ENCODE results near the gene RNF227.

RNF227 gene

DNA sequence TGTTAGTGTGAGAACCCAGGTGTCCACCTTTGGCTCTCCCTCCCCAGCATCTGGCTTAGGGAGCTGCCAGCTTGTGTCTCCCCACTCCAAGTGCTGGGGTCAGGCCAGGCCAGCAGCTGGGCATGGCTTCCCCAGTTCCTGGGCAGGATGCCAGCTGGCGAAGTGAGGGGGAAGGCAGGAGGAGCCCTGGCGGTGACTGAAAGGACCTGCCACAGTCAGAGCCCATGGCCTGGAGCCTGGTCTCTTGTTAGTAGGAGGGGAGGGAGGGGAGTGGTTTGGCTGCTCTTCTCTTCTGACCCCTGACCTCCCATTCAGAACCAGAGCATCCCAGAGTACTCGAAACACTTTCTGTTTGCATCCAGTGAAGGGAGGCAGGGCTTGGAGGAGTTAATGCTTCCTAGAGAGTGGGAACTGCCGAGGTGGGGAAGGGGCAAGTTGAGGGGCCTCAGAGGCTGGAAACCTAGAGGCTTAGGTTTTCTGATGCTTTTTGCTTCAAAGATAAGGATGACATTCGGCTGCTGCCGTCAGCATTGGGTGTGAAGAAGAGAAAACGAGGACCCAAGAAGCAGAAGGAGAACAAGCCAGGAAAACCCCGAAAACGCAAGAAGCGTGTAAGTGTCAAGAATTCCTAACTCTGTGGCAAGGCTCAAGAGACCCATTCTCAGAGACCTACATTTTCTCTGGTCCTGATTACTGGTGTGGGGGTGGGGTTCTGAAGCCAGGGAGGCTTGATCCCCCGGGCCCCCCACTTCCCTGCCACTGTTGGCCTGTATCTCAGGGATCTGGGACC, 26.7 kb downstream of the RNF227 start:
- Histone ChIP-seq H3K36me3 (ENCODE audit: control insufficient read depth in 1 of 2, insufficient read depth in 2 of 2, low read length in 2 of 2) (peaks cover 5 to 30% of the 10 kb centered on the region in 2 donors), H3K27me3 (ENCODE audit: control insufficient read depth in 1 of 2, insufficient read depth in 2 of 2, low read length in 2 of 2) (no peaks in the 10 kb centered on the region), H3K9me3 (ENCODE audit: control insufficient read depth in 1 of 2, low read length in 2 of 2) (no peaks in the 10 kb centered on the region), H3K4me3 (ENCODE audit: low read depth in 1 of 2, low read length in 2 of 2) (peak overlapping the region; percentile 23 to 83), H3K4me1 (ENCODE audit: control insufficient read depth in 1 of 2, insufficient read depth in 2 of 2, low read length in 2 of 2) (peaks cover 34 to 48% of the 10 kb centered on the region in 2 donors), H3K9ac (ENCODE audit: low read depth in 1 of 2, low read length in 2 of 2) (peak overlapping the region; percentile 53 to 96), H3K27ac (ENCODE audit: low read depth, low read length) (peak overlapping the region; percentile 90)

DNA sequence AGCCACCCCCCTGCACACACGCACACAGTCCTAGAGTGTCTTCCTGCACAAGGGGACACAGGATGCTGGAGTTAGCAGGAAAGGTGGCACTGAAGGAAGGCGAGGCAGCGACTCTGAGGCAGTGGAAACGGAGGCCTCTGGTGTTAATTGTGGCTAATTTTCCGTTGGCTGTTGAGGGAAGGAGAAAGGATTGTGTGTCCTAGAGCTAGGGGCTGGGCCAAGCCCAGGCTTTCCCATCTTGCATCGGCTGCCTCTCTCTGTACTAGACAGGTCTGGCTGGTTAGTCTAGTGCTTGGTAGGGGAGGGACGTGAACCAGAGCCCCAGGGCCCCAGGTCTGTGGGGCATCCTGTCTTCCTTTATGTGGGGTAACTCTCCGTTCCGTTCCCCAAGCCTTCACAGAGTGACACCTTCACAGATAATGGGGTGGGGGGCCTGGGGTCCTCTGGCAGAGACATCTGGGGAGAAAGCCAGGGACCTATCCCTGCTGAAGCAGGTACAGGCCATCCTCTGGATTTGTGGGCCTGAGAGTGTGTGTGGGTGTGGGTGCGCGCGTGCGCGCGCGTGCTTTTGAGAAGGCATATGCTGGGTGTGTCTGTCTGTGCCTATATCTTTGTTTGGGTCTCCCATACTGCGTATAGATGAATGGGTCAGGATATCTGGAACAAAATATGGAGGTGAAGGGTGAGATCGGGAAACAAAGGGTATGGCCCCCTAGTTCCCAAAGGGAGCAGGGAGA, 27.7 kb downstream of the RNF227 start, which contains the start of gene CHD3:
Gene CHD3 (plus strand): TSS at position 606 of the 737 bp plus-strand sequence. CDS start 212 bp downstream, outside the sequence.
- Histone ChIP-seq H3K4me1 (ENCODE audit: control insufficient read depth in 1 of 2, insufficient read depth in 2 of 2, low read length in 2 of 2) (peaks cover 39 to 48% of the 10 kb centered on the region in 2 donors), H3K27ac (ENCODE audit: low read depth, low read length) (peak within 1 kb of the TSS; percentile 90)

DNA sequence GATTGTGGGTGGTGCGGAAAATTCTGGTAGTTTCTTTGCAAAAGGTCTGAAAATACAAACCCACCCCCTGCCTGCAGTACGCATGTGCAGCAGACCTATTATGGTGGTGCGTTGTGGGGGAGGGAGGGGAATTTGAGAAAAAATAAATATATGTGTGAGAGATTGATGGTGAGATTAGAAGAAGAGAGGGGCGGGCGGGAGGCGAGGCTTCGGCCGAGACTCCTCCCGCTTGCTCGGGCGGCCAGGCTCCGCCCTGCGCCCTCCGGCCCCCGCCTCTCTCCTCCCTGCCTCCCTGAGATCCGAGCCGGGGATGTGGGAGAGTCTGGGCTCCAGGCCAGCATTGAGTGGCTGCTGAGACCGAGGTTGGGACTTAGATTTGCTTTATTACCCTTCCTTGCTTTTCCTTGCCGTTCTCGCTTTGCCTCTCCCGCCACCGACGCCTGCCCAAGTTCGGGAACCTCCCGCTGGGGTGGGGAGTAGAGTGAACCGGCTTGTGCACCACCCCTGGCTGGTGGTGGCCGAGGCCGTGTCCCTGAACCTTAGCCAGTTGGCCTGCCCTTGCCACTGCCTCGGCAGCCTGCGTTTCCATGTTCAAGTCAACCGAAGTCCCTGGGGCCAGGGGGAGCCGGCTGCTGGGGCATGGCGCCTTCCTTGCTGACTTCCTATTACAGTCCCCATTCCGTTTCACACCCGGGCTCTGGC, 28.5 kb downstream of the RNF227 start:
- peak overlapping the region; percentile 90 for H3K27ac ChIP-seq (ENCODE audit: low read depth, low read length)
- peak overlapping the region; percentile 83 to 90 for H3K4me3 ChIP-seq (ENCODE audit: low read depth in 1 of 2, low read length in 2 of 2)
- H3K27me3 ChIP-seq (ENCODE audit: control insufficient read depth in 1 of 2, insufficient read depth in 2 of 2, low read length in 2 of 2) = no peaks in the 10 kb centered on the region
- peak overlapping the region; percentile 80 to 96 for H3K9ac ChIP-seq (ENCODE audit: low read depth in 1 of 2, low read length in 2 of 2)
- H3K4me1 ChIP-seq (ENCODE audit: control insufficient read depth in 1 of 2, insufficient read depth in 2 of 2, low read length in 2 of 2) = peaks cover 45 to 52% of the 10 kb centered on the region in 2 donors
- peaks cover 0 to 15% of the 10 kb centered on the region in 2 donors for H3K36me3 ChIP-seq (ENCODE audit: control insufficient read depth in 1 of 2, insufficient read depth in 2 of 2, low read length in 2 of 2)
- H3K9me3 ChIP-seq (ENCODE audit: control insufficient read depth in 1 of 2, low read length in 2 of 2) = no peaks in the 10 kb centered on the region

More for the DNA sequence above, 27.7 kb downstream of the RNF227 start, which contains the start of gene CHD3:
- H3K9me3 ChIP-seq (ENCODE audit: control insufficient read depth in 1 of 2, low read length in 2 of 2) = no peaks in the 10 kb centered on the region
- peak within 1 kb of the TSS; percentile 83 to 90 for H3K4me3 ChIP-seq (ENCODE audit: low read depth in 1 of 2, low read length in 2 of 2)
- H3K36me3 ChIP-seq (ENCODE audit: control insufficient read depth in 1 of 2, insufficient read depth in 2 of 2, low read length in 2 of 2) = peaks cover 3 to 20% of the 10 kb centered on the region in 2 donors
- H3K9ac ChIP-seq (ENCODE audit: low read depth in 1 of 2, low read length in 2 of 2) = peak within 1 kb of the TSS; percentile 53 to 96
- no peaks in the 10 kb centered on the region for H3K27me3 ChIP-seq (ENCODE audit: control insufficient read depth in 1 of 2, insufficient read depth in 2 of 2, low read length in 2 of 2)

DNA sequence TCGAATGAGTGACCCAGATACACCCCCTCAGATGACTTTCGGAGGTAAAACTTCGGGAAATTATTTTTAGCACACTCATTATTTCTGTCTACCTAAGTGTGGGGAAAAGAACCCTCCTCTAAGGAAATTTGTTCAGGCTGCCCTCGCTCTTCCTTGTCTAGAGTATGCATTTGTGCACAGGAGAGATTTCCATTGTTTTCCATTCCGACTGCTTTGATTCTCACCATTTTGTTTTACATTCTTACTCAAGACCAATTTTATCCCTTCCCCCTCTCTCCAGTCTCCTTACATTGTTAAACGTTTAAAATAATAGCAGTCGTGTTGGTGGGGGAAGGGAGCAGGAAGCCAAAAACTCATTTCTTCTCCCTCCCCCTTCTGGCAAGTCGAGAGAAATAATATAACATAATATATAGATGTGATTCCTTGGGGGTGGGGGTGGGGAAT, 29.0 kb downstream of the RNF227 start:
- Histone ChIP-seq H3K9me3 (ENCODE audit: control insufficient read depth in 1 of 2, low read length in 2 of 2) (no peaks in the 10 kb centered on the region), H3K9ac (ENCODE audit: low read depth in 1 of 2, low read length in 2 of 2) (peak overlapping the region; percentile 80 to 96), H3K27ac (ENCODE audit: low read depth, low read length) (peak overlapping the region; percentile 88), H3K36me3 (ENCODE audit: control insufficient read depth in 1 of 2, insufficient read depth in 2 of 2, low read length in 2 of 2) (peaks cover 0 to 12% of the 10 kb centered on the region in 2 donors), H3K27me3 (ENCODE audit: control insufficient read depth in 1 of 2, insufficient read depth in 2 of 2, low read length in 2 of 2) (no peaks in the 10 kb centered on the region), H3K4me1 (ENCODE audit: control insufficient read depth in 1 of 2, insufficient read depth in 2 of 2, low read length in 2 of 2) (peaks cover 51 to 57% of the 10 kb centered on the region in 2 donors), H3K4me3 (ENCODE audit: low read depth in 1 of 2, low read length in 2 of 2) (peak overlapping the region; percentile 83 to 90)

DNA sequence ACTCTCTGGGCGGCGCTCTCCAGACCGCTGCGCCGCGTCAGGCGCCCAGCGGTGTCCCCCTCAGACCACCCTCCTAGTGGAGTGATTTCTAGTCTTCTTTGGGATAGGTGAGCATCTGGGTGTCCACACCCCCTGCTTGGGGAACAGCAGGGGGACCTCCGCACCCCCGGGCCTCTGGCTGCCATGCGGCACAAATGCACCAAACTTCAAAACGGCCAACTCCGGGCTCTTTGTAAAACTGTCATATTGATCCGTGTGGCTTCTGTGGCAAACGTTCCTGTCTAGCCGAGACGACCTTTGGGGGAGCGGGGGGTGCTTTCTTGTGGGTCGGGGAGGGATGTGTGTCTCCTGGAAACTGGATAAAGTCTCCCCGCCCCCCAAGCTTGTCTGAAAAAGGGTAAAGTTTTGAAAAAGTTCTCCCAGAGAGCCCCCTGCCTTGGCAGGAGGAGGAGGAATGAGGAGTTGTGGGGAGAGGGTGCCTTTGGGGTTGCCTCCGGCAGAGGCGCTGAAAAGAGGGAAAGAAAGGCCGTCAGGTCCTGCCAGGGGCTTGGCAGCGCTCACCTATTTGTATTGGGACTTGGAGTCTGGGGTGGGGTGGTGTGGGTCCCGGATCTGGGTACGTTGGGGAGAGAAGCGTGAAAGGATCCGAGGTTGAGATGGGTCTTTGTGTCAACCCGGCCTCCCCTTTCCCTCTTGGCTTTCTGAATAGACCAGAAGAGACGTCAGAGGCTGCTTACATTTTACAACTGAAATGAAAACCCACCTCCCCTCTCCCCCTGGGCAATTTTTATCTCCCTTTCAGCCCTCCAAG, 29.7 kb downstream of the RNF227 start:
- peaks cover 52 to 60% of the 10 kb centered on the region in 2 donors for H3K4me1 ChIP-seq (ENCODE audit: control insufficient read depth in 1 of 2, insufficient read depth in 2 of 2, low read length in 2 of 2)
- H3K36me3 ChIP-seq (ENCODE audit: control insufficient read depth in 1 of 2, insufficient read depth in 2 of 2, low read length in 2 of 2) = peaks cover 0 to 9% of the 10 kb centered on the region in 2 donors
- H3K4me3 ChIP-seq (ENCODE audit: low read depth in 1 of 2, low read length in 2 of 2) = peak overlapping the region; percentile 83 to 90
- no peaks in the 10 kb centered on the region for H3K9me3 ChIP-seq (ENCODE audit: control insufficient read depth in 1 of 2, low read length in 2 of 2)
- H3K27me3 ChIP-seq (ENCODE audit: control insufficient read depth in 1 of 2, insufficient read depth in 2 of 2, low read length in 2 of 2) = no peaks in the 10 kb centered on the region
- peak overlapping the region; percentile 80 to 96 for H3K9ac ChIP-seq (ENCODE audit: low read depth in 1 of 2, low read length in 2 of 2)
- peak overlapping the region; percentile 88 for H3K27ac ChIP-seq (ENCODE audit: low read depth, low read length)

DNA sequence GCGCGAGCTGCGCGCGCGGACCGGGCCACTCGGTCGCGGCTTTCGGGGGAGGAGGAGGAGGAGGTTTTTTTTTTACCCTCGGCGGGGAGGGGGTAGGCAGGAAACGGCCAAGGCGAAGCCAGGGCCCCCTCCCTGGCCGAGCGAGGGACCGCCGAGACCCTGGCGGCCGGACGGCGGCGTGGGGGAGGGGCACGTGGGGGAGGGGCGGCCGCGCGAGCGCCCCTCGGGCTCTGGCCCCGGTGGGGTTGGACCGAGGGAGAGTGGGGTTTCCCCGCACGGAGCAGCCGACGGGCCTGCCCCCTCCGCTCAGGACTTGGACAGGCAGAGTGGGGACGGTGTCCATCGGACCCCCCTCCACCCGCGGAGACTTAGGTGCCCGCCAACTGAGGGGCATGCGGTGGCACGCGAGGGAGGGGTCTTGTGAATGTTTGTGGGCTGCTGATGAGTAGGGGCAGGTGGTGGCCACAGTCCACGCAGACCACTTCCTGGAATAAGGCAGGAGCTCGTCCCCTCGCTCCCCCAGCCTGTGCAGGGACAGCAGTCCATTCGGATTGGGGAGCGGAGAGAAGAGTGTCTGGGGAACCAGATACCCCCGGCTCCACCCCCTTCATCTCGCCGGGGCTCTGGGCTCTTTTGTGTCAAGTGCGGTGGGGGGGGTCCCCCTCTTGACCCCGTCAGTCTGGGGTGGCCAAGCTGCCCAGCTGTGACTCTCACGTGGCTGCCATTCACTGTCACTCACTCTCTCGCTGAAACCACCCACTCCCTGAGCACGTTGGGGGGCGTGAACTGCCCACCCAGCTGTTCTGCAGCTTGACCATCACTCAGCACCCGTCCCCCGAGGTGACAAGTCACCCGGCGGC, 30.5 kb downstream of the RNF227 start:
- Histone ChIP-seq H3K9ac (ENCODE audit: low read depth in 1 of 2, low read length in 2 of 2) (peak overlapping the region; percentile 80 to 96), H3K4me1 (ENCODE audit: control insufficient read depth in 1 of 2, insufficient read depth in 2 of 2, low read length in 2 of 2) (peaks cover 52 to 60% of the 10 kb centered on the region in 2 donors), H3K27me3 (ENCODE audit: control insufficient read depth in 1 of 2, insufficient read depth in 2 of 2, low read length in 2 of 2) (no peaks in the 10 kb centered on the region), H3K36me3 (ENCODE audit: control insufficient read depth in 1 of 2, insufficient read depth in 2 of 2, low read length in 2 of 2) (peaks cover under 1 to 2% of the 10 kb centered on the region in 2 donors), H3K27ac (ENCODE audit: low read depth, low read length) (peak overlapping the region; percentile 88), H3K4me3 (ENCODE audit: low read depth in 1 of 2, low read length in 2 of 2) (peak overlapping the region; percentile 83 to 90), H3K9me3 (ENCODE audit: control insufficient read depth in 1 of 2, low read length in 2 of 2) (no peaks in the 10 kb centered on the region)

DNA sequence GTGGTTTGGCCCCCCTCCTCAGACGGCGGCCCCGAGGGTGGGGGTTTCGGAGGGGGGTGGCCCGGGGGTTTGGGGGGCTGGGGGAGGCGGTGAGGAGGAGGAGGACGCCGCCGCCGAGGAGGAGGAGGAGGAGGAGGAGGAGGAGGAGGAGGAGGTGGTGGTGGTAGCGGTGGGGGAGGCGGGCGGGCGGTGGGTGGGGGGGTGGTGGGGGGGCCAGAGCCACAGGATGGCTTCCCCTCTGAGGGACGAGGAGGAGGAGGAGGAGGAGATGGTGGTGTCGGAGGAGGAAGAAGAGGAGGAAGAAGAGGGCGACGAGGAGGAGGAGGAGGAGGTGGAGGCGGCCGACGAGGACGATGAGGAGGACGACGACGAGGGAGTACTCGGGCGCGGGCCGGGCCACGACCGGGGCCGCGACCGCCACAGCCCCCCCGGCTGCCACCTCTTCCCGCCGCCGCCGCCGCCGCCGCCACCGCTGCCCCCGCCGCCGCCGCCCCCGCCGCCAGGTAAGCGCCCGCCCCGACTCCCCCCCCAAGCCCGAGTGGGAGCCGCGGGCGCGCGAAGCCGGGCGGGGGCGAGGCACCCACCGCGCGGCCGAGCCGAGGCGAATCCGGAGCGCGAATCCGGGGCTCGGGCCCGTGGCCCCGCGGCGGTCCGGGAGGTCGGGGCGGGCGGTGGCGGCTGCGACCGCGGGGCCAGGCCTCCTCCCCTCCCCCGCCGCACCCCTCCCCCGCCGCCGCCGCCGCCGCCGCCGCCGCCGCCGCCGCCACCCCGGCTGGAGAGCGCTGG, 31.3 kb downstream of the RNF227 start:
- Histone ChIP-seq H3K27me3 (ENCODE audit: control insufficient read depth in 1 of 2, insufficient read depth in 2 of 2, low read length in 2 of 2) (no peaks in the 10 kb centered on the region), H3K9me3 (ENCODE audit: control insufficient read depth in 1 of 2, low read length in 2 of 2) (no peaks in the 10 kb centered on the region), H3K4me3 (ENCODE audit: low read depth in 1 of 2, low read length in 2 of 2) (peak overlapping the region; percentile 66 to 83), H3K9ac (ENCODE audit: low read depth in 1 of 2, low read length in 2 of 2) (peak overlapping the region in 1 of 2 donors; percentile 96), H3K36me3 (ENCODE audit: control insufficient read depth in 1 of 2, insufficient read depth in 2 of 2, low read length in 2 of 2) (peaks cover 4 to 5% of the 10 kb centered on the region in 2 donors), H3K4me1 (ENCODE audit: control insufficient read depth in 1 of 2, insufficient read depth in 2 of 2, low read length in 2 of 2) (peaks cover 50 to 56% of the 10 kb centered on the region in 2 donors), H3K27ac (ENCODE audit: low read depth, low read length) (no peak overlapping the region)

DNA sequence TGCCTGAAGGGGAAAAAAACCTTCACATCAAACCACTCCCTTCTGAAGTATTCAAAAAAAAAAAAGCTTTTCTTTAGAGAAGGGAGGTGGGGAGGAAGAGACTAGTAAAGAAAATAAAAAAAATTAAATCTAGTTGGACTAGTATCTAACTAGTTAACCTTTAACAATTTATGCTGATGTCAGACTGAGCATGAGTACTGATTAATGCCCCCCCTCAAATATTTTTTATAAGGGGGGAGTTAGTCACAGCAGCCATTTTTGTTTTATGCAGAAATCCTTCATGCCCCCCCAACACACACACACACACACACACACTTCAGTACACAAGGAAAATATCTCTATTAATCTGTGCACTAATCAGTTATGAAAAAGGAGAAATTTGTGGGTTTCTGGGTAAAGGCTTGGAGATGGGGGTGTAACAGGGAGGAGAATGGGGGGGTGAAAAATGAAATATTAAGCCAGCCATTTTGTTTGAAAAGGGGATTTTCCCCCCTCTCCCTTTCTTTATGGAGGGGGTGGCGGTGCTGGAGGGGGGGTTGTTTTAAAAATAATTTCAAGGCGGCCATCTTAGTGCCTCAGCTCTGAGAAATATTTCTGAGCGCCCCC, 32.2 kb downstream of the RNF227 start:
- H3K9ac ChIP-seq (ENCODE audit: low read depth in 1 of 2, low read length in 2 of 2) = peak overlapping the region in 1 of 2 donors; percentile 6
- H3K4me1 ChIP-seq (ENCODE audit: control insufficient read depth in 1 of 2, insufficient read depth in 2 of 2, low read length in 2 of 2) = peaks cover 42 to 47% of the 10 kb centered on the region in 2 donors
- H3K9me3 ChIP-seq (ENCODE audit: control insufficient read depth in 1 of 2, low read length in 2 of 2) = no peaks in the 10 kb centered on the region
- no peaks in the 10 kb centered on the region for H3K27me3 ChIP-seq (ENCODE audit: control insufficient read depth in 1 of 2, insufficient read depth in 2 of 2, low read length in 2 of 2)
- H3K36me3 ChIP-seq (ENCODE audit: control insufficient read depth in 1 of 2, insufficient read depth in 2 of 2, low read length in 2 of 2) = peaks cover 4 to 9% of the 10 kb centered on the region in 2 donors
- peak overlapping the region in 1 of 2 donors; percentile 39 for H3K4me3 ChIP-seq (ENCODE audit: low read depth in 1 of 2, low read length in 2 of 2)
- H3K27ac ChIP-seq (ENCODE audit: low read depth, low read length) = no peak overlapping the region

All from duodenal mucosa (tissue), 2 donors.